ENCODE measurements around the gene NIM1K.
A peak's percentile ranks its signal among the peaks of the same experiment; 100 is the strongest.

NIM1K gene

DNA sequence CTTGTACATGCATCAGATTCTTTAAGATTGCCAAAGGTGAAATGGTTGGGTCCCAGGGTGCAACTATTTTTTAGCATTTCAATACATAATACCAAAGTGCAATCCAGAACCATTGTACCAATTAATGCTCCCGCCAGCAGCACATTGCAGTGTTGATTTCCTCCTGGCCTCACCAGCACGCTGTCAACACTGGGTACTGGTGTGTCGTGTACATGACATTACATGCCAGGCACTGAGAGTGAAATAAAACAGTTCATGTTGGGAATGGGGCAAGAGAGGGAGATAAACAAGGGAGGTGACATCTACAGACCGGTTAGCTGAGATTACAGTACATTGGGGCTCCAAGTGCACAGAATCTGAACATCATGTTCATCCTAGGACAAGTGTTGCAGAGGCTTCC, 83.4 kb downstream of the NIM1K start:
- TF ChIP-seq Cebpa-rat (IDR thresholded peaks at IDR 0.05), result no peak
- H4K20me1 ChIP-seq, result no peaks in the 10 kb centered on the region
- no peak overlapping the region for H3K4me3 ChIP-seq
- H3K9ac ChIP-seq, result no peak overlapping the region
- H3K4me2 ChIP-seq, result no peak overlapping the region
- no peaks in the 10 kb centered on the region for H3K27me3 ChIP-seq
- H3K36me3 ChIP-seq, result no peaks in the 10 kb centered on the region
- 0 out of 22 replicates have a peak, but pooled peaks cover 0 to 3% (median 0%) of the 10 kb centered on the region in 11 experiments for H3K9me3 ChIP-seq (replicated peaks in 1 of 11)
- H3K4me1 ChIP-seq, result peaks cover 0 to 7% (median 0%) of the 10 kb centered on the region in 10 experiments; a peak in 1 of 20 replicates
- H3K27ac ChIP-seq, result no peak overlapping the region

DNA sequence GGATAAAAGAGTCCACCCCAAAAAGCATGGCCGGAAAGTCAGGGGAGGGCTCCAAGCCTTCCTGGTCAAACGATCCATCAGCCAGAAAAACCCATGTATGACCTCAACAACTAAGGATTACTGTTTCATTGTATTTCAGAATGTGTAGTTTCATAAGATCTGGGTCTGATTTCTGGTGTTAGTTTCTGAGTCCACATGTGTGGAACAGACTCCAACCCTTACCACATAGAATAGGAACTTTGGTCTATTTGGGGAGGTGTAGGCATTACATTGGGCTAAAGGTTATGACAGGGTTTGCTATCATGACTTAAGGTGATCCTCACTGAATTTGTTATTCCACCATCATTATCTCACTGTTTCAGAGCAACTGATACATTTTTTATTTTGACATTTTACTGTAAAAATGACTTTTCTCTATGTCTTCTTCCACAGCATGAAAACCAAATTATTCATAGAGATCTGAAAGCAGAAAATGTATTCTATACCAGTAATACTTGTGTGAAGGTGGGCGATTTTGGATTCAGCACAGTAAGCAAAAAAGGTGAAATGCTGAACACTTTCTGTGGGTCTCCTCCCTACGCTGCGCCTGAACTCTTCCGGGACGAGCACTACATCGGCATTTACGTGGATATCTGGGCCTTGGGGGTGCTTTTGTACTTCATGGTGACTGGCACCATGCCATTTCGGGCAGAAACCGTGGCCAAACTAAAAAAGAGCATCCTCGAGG, 87.7 kb downstream of the NIM1K start:
- H3K4me1 ChIP-seq, result no peaks in the 10 kb centered on the region

DNA sequence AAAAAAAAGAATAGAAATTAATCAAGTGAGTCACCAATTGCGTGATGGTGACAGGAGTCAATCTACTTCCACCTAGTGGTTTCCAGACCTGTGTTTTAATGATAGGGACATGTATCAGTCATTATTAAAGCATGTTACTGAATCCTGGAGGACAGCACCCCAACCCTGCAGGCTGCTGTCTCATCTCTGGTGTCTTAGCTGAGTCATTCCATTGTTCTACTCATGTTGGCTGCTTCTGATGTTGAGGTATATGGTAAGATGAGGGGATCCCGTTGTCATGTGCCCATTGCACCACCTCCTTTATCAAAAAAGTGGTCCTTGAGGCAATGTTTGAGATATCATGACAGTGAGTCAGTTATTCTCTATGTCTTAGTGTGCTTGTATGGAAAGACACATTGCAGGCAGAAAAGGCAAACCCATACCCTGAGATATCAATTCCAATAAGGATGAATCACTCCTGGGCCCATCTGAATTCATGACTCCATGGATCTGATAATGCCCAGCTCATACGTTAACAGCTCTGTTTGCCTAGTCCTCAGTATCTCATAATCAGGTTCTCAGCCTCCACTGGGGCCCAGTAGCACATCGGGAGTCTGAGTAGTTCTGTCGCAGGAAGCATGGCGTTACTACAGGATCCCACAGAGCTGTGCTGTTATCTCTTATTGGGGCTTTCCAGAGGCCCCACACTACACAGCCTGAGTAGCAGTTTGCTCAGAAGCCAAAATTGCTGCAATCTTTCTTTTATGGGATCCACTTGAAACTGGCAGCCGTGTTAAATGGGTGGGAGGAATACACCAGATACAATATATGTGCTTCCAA, 90.0 kb downstream of the NIM1K start:
- no peak overlapping the region for H3K9ac ChIP-seq
- no peak for TF ChIP-seq Cebpa-rat (IDR thresholded peaks at IDR 0.05)

More for the DNA sequence above, 87.7 kb downstream of the NIM1K start:
- no peak overlapping the region for H3K4me2 ChIP-seq
- H3K36me3 ChIP-seq, result 0 out of 22 replicates have a peak, but pooled peaks cover 0 to 2% (median 0%) of the 10 kb centered on the region in 11 experiments
- no peak overlapping the region for H3K4me3 ChIP-seq
- no peaks in the 10 kb centered on the region for H4K20me1 ChIP-seq
- H3K9me3 ChIP-seq (replicated peaks in 1 of 11), result 0 out of 22 replicates have a peak, but pooled peaks cover 0 to 3% (median 0%) of the 10 kb centered on the region in 11 experiments
- H3K27me3 ChIP-seq, result no peaks in the 10 kb centered on the region
- no peak overlapping the region for H3K9ac ChIP-seq
- no peak overlapping the region for H3K27ac ChIP-seq
- no peak for TF ChIP-seq Cebpa-rat (IDR thresholded peaks at IDR 0.05)

DNA sequence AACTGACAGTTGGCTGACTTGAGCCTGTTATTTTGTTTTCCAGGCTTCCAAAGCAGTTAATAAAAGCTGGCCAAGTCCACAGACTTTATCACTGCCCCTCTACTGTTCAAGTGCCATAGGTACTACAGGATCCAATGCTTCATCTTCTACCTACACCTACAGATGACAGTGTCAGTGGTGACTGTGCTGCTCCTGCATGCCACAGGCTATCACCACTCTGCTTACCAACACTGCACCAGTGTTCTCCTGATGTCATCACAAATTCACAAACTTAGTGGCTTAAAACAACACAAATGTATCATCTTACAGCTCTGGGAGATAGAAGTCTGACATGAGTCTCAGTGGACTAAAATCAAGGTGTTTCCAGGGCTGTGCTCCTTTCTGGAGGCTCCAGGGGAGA, 94.6 kb downstream of the NIM1K start:
- TF ChIP-seq Cebpa-rat (IDR thresholded peaks at IDR 0.05), result no peak
- Histone ChIP-seq H4K20me1 (no peaks in the 10 kb centered on the region), H3K9me3 (replicated peaks in 1 of 11) (no peaks in the 10 kb centered on the region), H3K4me2 (no peak overlapping the region), H3K36me3 (peaks cover 25 to 59% (median 55%) of the 10 kb centered on the region in 11 experiments), H3K27me3 (no peaks in the 10 kb centered on the region), H3K4me1 (peaks cover 0 to 23% (median 0%) of the 10 kb centered on the region in 10 experiments; a peak in 6 of 20 replicates), H3K27ac (no peak overlapping the region), H3K4me3 (no peak overlapping the region), H3K9ac (no peak overlapping the region)

More for the DNA sequence above, 90.0 kb downstream of the NIM1K start:
- Histone ChIP-seq H3K27ac (no peak overlapping the region), H3K9me3 (replicated peaks in 1 of 11) (no peaks in the 10 kb centered on the region), H3K4me2 (no peak overlapping the region), H4K20me1 (no peaks in the 10 kb centered on the region), H3K27me3 (no peaks in the 10 kb centered on the region), H3K4me1 (no peaks in the 10 kb centered on the region), H3K36me3 (peaks cover 9 to 21% (median 14%) of the 10 kb centered on the region in 11 experiments), H3K4me3 (no peak overlapping the region)

DNA sequence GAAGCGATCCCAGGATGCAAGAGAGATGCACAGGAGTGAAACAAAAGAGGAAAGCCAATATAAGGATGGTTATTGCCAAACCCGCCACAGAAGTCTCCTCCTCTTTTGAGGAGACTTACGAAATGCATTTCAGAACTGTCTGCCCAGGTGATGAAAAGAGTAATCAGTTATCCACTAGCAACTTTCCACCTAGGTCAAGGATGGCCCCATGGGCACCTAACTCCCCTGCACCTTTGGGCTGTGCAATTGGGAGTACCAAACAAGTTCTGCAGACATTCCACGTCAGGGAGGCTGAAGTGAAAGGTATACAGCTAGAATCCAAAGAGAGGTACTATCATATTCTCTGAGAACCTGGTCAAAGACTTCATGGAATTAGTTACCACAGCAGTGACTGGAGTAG, 95.5 kb downstream of the NIM1K start:
- no peak overlapping the region for H3K27ac ChIP-seq
- no peak overlapping the region for H3K9ac ChIP-seq
- H3K4me1 ChIP-seq, result peaks cover 0 to 23% (median 0%) of the 10 kb centered on the region in 10 experiments; a peak in 6 of 20 replicates
- no peak overlapping the region for H3K4me3 ChIP-seq
- no peaks in the 10 kb centered on the region for H3K9me3 ChIP-seq (replicated peaks in 1 of 11)
- H3K36me3 ChIP-seq, result peaks cover 34 to 68% (median 63%) of the 10 kb centered on the region in 11 experiments
- TF ChIP-seq Cebpa-rat (IDR thresholded peaks at IDR 0.05), result no peak
- no peaks in the 10 kb centered on the region for H4K20me1 ChIP-seq
- no peaks in the 10 kb centered on the region for H3K27me3 ChIP-seq
- no peak overlapping the region for H3K4me2 ChIP-seq

DNA sequence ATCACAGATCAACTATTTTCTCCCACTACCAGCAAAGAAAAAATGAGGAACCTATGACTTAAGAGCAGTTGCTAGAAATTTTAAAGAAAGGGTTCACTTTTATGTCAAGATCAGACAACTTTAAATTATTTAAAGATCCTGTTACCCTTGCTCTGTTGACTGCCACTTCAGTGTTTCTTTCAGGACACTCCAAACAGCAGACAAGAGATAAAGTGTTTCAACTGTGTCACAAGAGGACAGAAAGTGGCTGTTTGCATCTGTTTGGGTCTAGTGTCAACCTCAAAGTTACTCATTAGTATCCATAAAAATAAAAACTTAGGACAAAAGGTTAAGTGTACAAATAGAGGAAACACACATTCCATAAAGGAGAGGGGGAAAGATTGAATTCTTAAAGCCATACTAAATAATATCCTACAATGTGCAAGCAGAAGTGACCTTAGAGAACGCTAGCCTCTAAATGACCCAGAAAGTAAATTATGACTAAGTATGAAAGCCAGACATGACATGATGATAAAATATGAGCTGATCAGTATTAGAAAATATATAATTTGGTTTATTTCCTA, 96.3 kb downstream of the NIM1K start:
- Histone ChIP-seq H3K4me1 (peaks cover 0 to 23% (median 0%) of the 10 kb centered on the region in 10 experiments; a peak in 6 of 20 replicates), H3K9ac (no peak overlapping the region), H3K4me3 (no peak overlapping the region), H4K20me1 (no peaks in the 10 kb centered on the region), H3K27me3 (no peaks in the 10 kb centered on the region), H3K36me3 (peaks cover 42 to 77% (median 72%) of the 10 kb centered on the region in 11 experiments), H3K27ac (no peak overlapping the region), H3K4me2 (no peak overlapping the region), H3K9me3 (replicated peaks in 1 of 11) (no peaks in the 10 kb centered on the region)
- TF ChIP-seq Cebpa-rat (IDR thresholded peaks at IDR 0.05), result no peak

DNA sequence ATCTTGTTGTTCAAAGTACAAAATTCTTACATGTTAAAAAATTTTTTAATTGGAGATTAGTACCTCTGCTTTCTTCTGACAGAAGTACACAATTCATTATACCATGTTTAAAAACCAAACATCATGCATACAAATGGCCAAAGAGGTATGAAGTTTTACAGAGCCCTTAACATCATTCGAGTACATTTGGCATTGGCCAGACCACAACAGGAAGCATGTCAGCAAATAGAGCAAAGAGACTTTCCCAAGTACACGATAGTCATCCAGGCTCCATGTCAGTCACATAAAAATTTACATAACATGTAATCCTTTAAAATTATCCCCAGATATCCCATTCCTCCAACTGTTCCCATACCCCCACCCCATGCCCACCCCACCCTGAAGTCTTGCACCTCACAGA, 98.7 kb downstream of the NIM1K start:
- TF ChIP-seq Cebpa-rat (IDR thresholded peaks at IDR 0.05), result no peak
- H3K9ac ChIP-seq, result no peak overlapping the region
- H3K4me1 ChIP-seq, result peaks cover 0 to 23% (median 0%) of the 10 kb centered on the region in 10 experiments; a peak in 6 of 20 replicates
- H3K27ac ChIP-seq, result no peak overlapping the region
- no peaks in the 10 kb centered on the region; a peak in 2 of 22 replicates for H4K20me1 ChIP-seq
- H3K4me2 ChIP-seq, result peak overlapping the region in 3 of 11 experiments; percentile 6 to 40 (median 10); a peak in 3 of 22 replicates
- no peaks in the 10 kb centered on the region for H3K9me3 ChIP-seq (replicated peaks in 1 of 11)
- H3K27me3 ChIP-seq, result no peaks in the 10 kb centered on the region
- H3K36me3 ChIP-seq, result peaks cover 66 to 99% (median 92%) of the 10 kb centered on the region in 11 experiments
- no peak overlapping the region for H3K4me3 ChIP-seq

DNA sequence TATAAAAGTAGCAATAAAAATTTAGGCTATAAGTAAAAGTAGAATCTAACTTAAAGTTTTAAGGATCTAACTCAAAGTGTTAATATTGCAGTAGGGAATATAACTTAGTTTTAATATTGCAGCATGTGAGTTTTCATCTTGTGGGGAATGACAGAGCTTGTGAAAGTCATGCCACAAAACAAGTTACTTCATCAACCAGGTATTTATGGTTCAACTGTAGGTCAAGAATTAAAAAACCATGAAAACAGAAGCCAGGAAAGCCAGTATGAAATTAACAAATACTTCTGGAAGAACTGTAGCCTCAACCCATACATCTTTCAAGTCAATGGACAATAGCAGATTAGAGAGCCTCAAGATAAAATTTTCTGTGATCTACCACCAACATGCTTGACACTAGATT, 102.2 kb downstream of the NIM1K start:
- peaks cover 0 to 15% (median 0%) of the 10 kb centered on the region in 10 experiments; a peak in 6 of 20 replicates for H3K4me1 ChIP-seq
- no peak overlapping the region for H3K27ac ChIP-seq
- no peak overlapping the region for H3K9ac ChIP-seq
- H3K36me3 ChIP-seq, result peaks cover 77 to 99% (median 92%) of the 10 kb centered on the region in 11 experiments
- TF ChIP-seq Cebpa-rat (IDR thresholded peaks at IDR 0.05), result no peak
- no peaks in the 10 kb centered on the region for H3K9me3 ChIP-seq (replicated peaks in 1 of 11)
- H3K4me2 ChIP-seq, result no peak overlapping the region
- H4K20me1 ChIP-seq, result peaks cover 0 to 16% (median 0%) of the 10 kb centered on the region in 11 experiments; a peak in 4 of 22 replicates
- H3K27me3 ChIP-seq, result no peaks in the 10 kb centered on the region
- no peak overlapping the region for H3K4me3 ChIP-seq

DNA sequence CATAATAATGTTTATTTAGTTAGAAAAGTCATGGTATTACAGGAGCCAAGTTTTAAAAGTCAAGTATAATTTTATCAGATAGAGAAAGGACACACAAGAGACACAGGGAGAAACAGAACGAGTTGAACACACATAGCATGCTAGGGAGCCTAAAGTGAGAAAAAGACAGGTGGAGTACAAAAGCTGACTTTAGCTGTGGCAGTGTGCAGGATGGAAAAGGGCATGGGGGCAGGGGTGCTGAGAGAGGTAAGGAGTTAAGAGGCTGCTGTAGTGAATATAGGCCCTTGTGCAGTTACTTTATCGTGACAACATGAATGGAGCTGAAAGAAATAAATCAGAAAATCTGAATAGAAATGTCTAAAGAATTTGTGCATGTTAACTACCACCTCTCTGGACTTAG, 103.2 kb downstream of the NIM1K start:
- H3K36me3 ChIP-seq, result peaks cover 82 to 99% (median 95%) of the 10 kb centered on the region in 11 experiments
- H3K4me2 ChIP-seq, result no peak overlapping the region
- peaks cover 0 to 12% (median 0%) of the 10 kb centered on the region in 10 experiments; a peak in 6 of 20 replicates for H3K4me1 ChIP-seq
- H3K9ac ChIP-seq, result no peak overlapping the region
- H3K9me3 ChIP-seq (replicated peaks in 1 of 11), result no peaks in the 10 kb centered on the region
- H3K27me3 ChIP-seq, result no peaks in the 10 kb centered on the region
- no peak overlapping the region for H3K4me3 ChIP-seq
- no peak overlapping the region for H3K27ac ChIP-seq
- no peak for TF ChIP-seq Cebpa-rat (IDR thresholded peaks at IDR 0.05)
- H4K20me1 ChIP-seq, result peaks cover 0 to 23% (median 7%) of the 10 kb centered on the region in 11 experiments; a peak in 9 of 22 replicates
